NCI-H2029 (cell line): ENCODE data around the gene GLIS2.

Experiments used
- DNase-seq: peaks from one replicate; lab custom pipeline; 2025; lab: John Stamatoyannopoulos, UW

The GLIS2 gene

GRCh38 chr16:4298761-4299522 lies 16.9 kb upstream of the GLIS2 start:
- DNase-seq, result no peak

- DNase-seq, result no peak
Observed at GRCh38 chr16:4301177-4301576, 14.7 kb upstream of the GLIS2 start.

- DNase-seq, result no peak
Observed at GRCh38 chr16:4301968-4302367, 13.9 kb upstream of the GLIS2 start.

GRCh38 chr16:4303973-4304372 lies 11.9 kb upstream of the GLIS2 start:
- DNase-seq, result no peak

- DNase-seq, result peak; percentile 76
Observed at GRCh38 chr16:4306470-4307214, 9.2 kb upstream of the GLIS2 start.

- DNase-seq, result peak; percentile 87
Observed at GRCh38 chr16:4307215-4308037, 8.4 kb upstream of the GLIS2 start.

GRCh38 chr16:4309102-4309832 lies 6.6 kb upstream of the GLIS2 start:
- DNase-seq, result no peak

- DNase-seq, result no peak
Observed at GRCh38 chr16:4309833-4310266, 6.0 kb upstream of the GLIS2 start.

GRCh38 chr16:4313563-4314531 lies 2.0 kb upstream of the GLIS2 start:
- no peak for DNase-seq

- DNase-seq, result no peak
Observed at GRCh38 chr16:4314532-4315185, 1.2 kb upstream of the GLIS2 start.

- DNase-seq, result no peak
Observed at GRCh38 chr16:4316108-4316863, 419 bp downstream of the GLIS2 start.

GRCh38 chr16:4316864-4317531 lies 1.1 kb downstream of the GLIS2 start:
- peak; percentile 31 for DNase-seq

- DNase-seq, result no peak
Observed at GRCh38 chr16:4317532-4318450, 1.9 kb downstream of the GLIS2 start.

GRCh38 chr16:4318451-4318910 lies 2.6 kb downstream of the GLIS2 start:
- no peak for DNase-seq

- DNase-seq, result no peak
Observed at GRCh38 chr16:4318967-4319366, 3.1 kb downstream of the GLIS2 start.

GRCh38 chr16:4319454-4320421 lies 3.9 kb downstream of the GLIS2 start:
- DNase-seq, result no peak
